Measurements from ENCODE around the gene TANK. TPM values are rescaled to one million over a fixed set of nuclear protein-coding genes. Genes with fewer than 3 reads are reported as not detected.

Gene TANK
- total and polyA plus RNA-seq, 2 of the 8 experiments (the other 6 are each of a cell fraction or from before 2014, with no cell fraction given) = 7.0 to 26.1 TPM

DNA sequence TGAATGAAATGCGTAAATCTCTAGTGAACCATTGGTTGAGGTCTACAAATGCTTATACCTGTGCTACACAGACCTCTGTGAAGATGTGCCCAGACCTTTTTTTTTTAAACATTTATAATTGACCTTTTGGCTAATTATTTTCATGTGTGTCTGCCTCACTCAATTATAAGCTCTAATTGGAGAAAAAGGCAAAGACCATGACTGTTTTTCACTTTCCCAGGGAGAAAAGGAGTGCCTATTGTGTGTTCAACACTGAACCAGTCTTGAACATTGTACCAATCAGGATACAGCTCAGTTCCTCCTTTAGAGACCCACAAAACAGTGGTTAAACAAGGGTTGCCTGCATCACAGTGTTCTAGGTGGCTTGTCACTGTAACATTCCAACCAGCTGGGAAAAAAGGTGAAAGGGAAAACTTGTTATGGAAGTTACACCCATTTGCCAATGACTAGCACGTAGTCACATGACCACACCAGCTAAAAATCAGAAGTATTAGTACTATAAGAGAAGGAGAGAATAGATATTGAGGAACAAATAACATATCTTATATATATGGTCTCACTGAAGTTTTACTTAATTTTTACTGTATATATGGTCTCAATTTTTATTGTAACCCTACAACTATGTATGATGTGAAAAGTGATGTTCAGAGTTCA lies 13.4 kb downstream of the TANK start:
- no peaks in the 10 kb centered on the region for H3K79me1 ChIP-seq (ENCODE audit: low read depth, low read length)
- ChIA-PET CTCF (ENCODE audit: partially characterized antibody) (no interaction called here), POLR2A (ENCODE audit: partially characterized antibody) (no interaction called here)
- 0 out of 4 replicates have a peak, but pooled peaks cover 0 to 5% of the 10 kb centered on the region in 2 experiments for H3K79me2 ChIP-seq (ENCODE audit: control insufficient read depth in 1 of 2, insufficient read depth in 2 of 2, low read length in 2 of 2)
- DNase-seq (ENCODE audit: low read depth in 1 of 2, low spot score in 2 of 2) (no peak), FAIRE-seq (no peak)
- H3K9ac ChIP-seq (replicated peaks in 1 of 4; ENCODE audit: extremely low read depth in 1 of 4, low read depth in 3 of 4, low read length in 3 of 4) = no peak overlapping the region
- peaks cover 0 to 8% (median 2%) of the 10 kb centered on the region in 4 experiments; a peak in 2 of 8 replicates for H3K36me3 ChIP-seq (ENCODE audit: control insufficient read depth in 2 of 4, insufficient read depth in 4 of 4, low read length in 3 of 4)
- no peak overlapping the region for H3K27ac ChIP-seq (ENCODE audit: low read depth, low read length)
- H3K18ac ChIP-seq (ENCODE audit: extremely low read depth, low read length) = no peak overlapping the region
- H2AFZ ChIP-seq (ENCODE audit: low read length) = no peak overlapping the region
- H4K8ac ChIP-seq (ENCODE audit: extremely low read depth, insufficient read depth, low read length) = no peak overlapping the region
- H3K4me3 ChIP-seq (ENCODE audit: extremely low read depth in 1 of 4, insufficient read depth in 2 of 4, low read depth in 3 of 4, low read length in 4 of 4) = no peak overlapping the region
- no peak overlapping the region for H3K4me2 ChIP-seq (ENCODE audit: insufficient read depth in 1 of 2, low read depth in 2 of 2, low read length in 2 of 2)
- 89% methylated on average over 2 of the region's 2 CpGs; no CpG with 5 or more reads in 1 of the 2 experiments for WGBS, 2 experiments (ENCODE audit: extremely low coverage in 1 of 2, insufficient coverage in 1 of 2, insufficient read length in 1 of 2, insufficient replicate concordance in 2 of 2, low coverage in 1 of 2, low lambda C conversion rate in 2 of 2, missing lambda C conversion rate in 1 of 2)
- no peak overlapping the region for H2BK20ac ChIP-seq (ENCODE audit: low read length)
- no peak overlapping the region for H3K56ac ChIP-seq (replicated peaks; ENCODE audit: insufficient read length, low read depth, low read length)
- no peak overlapping the region for H4K91ac ChIP-seq (replicated peaks; ENCODE audit: insufficient read length, low read length)
- peaks cover 0 to 2% of the 10 kb centered on the region in 2 experiments; a peak in 1 of 4 replicates for H3K9me3 ChIP-seq (ENCODE audit: insufficient read depth in 2 of 2, low read depth in 1 of 2, low read length in 1 of 2)
- H4K5ac ChIP-seq (ENCODE audit: insufficient read length, low read depth, low read length) = no peak overlapping the region
- H2AK5ac ChIP-seq (ENCODE audit: low read depth, low read length) = no peak overlapping the region
- H2BK120ac ChIP-seq (replicated peaks; ENCODE audit: low read depth, low read length) = no peak overlapping the region
- no peak overlapping the region for H2BK5ac ChIP-seq (ENCODE audit: low read depth, low read length)
- H2BK12ac ChIP-seq (ENCODE audit: low read depth, low read length) = no peak overlapping the region
- H3K23ac ChIP-seq (ENCODE audit: insufficient read length) = no peak overlapping the region
- no peaks in the 10 kb centered on the region for H3K27me3 ChIP-seq (replicated peaks in 1 of 4; ENCODE audit: control insufficient read depth in 3 of 4, extremely low read depth in 1 of 4, insufficient read depth in 3 of 4, low read length in 3 of 4)
- no peak overlapping the region for H3K14ac ChIP-seq (ENCODE audit: insufficient read length)
- H3K23me2 ChIP-seq (ENCODE audit: low read depth, low read length) = no peaks in the 10 kb centered on the region
- H4K20me1 ChIP-seq (replicated peaks in 1 of 2; ENCODE audit: control insufficient read depth in 1 of 2, insufficient read depth in 2 of 2, low read length in 2 of 2) = no peaks in the 10 kb centered on the region
- peaks cover 0 to 4% (median 2%) of the 10 kb centered on the region in 4 experiments; a peak in 1 of 7 replicates for H3K4me1 ChIP-seq (replicated peaks in 1 of 4; ENCODE audit: control insufficient read depth in 3 of 4, insufficient read depth in 4 of 4, low read length in 3 of 4)
- no peak overlapping the region for H3K4ac ChIP-seq (replicated peaks; ENCODE audit: insufficient read length, low read depth, low read length)
- no peak overlapping the region for H2BK15ac ChIP-seq (ENCODE audit: low read length)
- TF ChIP-seq, protein P1, sequence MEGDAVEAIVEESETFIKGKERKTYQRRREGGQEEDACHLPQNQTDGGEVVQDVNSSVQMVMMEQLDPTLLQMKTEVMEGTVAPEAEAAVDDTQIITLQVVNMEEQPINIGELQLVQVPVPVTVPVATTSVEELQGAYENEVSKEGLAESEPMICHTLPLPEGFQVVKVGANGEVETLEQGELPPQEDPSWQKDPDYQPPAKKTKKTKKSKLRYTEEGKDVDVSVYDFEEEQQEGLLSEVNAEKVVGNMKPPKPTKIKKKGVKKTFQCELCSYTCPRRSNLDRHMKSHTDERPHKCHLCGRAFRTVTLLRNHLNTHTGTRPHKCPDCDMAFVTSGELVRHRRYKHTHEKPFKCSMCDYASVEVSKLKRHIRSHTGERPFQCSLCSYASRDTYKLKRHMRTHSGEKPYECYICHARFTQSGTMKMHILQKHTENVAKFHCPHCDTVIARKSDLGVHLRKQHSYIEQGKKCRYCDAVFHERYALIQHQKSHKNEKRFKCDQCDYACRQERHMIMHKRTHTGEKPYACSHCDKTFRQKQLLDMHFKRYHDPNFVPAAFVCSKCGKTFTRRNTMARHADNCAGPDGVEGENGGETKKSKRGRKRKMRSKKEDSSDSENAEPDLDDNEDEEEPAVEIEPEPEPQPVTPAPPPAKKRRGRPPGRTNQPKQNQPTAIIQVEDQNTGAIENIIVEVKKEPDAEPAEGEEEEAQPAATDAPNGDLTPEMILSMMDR (IDR thresholded peaks at IDR 0.05; ENCODE audit: control extremely low read depth in 1 of 3, insufficient read depth in 1 of 3, low read depth in 1 of 3, low read length in 3 of 3) = no peak
- TF ChIP-seq TEAD4 (IDR thresholded peaks at IDR 0.05; ENCODE audit: low read depth, low read length) = no peak
- TF ChIP-seq, protein P2, sequence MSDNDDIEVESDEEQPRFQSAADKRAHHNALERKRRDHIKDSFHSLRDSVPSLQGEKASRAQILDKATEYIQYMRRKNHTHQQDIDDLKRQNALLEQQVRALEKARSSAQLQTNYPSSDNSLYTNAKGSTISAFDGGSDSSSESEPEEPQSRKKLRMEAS (IDR thresholded peaks at IDR 0.05) = no peak
- TF ChIP-seq ASH2L (IDR thresholded peaks at IDR 0.05; ENCODE audit: low read length) = no peak
- TF ChIP-seq YY1 (IDR thresholded peaks at IDR 0.05; ENCODE audit: low read depth, low read length) = no peak
- no peak for TF ChIP-seq ZNF274 (IDR thresholded peaks at IDR 0.05; ENCODE audit: borderline replicate concordance, extremely low read depth, low read length)
- TF ChIP-seq EP300 (IDR thresholded peaks at IDR 0.05; ENCODE audit: borderline replicate concordance in 1 of 2, low read depth in 2 of 2, low read length in 2 of 2) = no peak
- TF ChIP-seq CTBP2 (IDR thresholded peaks at IDR 0.05; ENCODE audit: borderline replicate concordance, insufficient read depth, insufficient read length, low read length) = no peak
- no peak for TF ChIP-seq TAF7 (optimal IDR thresholded peaks at IDR 0.05; ENCODE audit: borderline replicate concordance, low read depth, low read length)
- TF ChIP-seq PHF8 (conservative IDR thresholded peaks at IDR 0.05; ENCODE audit: low read depth, low read length) = no peak

Measured in H1 (cell line).